Astrocyte (in vitro differentiated cells and primary cell): ENCODE measurements around the gene ITFG2. TPM values are rescaled to one million over a fixed set of nuclear protein-coding genes. Genes with fewer than 3 reads are reported as not detected.

Source experiments
- DNase-seq: peaks from one replicate; pipeline ENCODE4 v3.0.0-alpha.2; 2010; ENCODE audit warnings: low read depth
- FAIRE-seq: peaks from 2 replicates; lab custom pipeline; 2011; peaks lifted over from hg19 to GRCh38; lab: Jason Lieb, UNC
- H2AFZ ChIP-seq: 2 replicates; pipeline ENCODE4 v1.6.0; 2012; ENCODE audit warnings: low read depth, low read length, inconsistent platforms
- H3K27ac ChIP-seq: 2 replicates; pipeline ENCODE4 v1.5.1; 2011; ENCODE audit warnings: low read depth, low read length, inconsistent platforms
- H3K27me3 ChIP-seq: 2 replicates; pipeline ENCODE4 v1.6.0; 2011; ENCODE audit warnings: low read length, inconsistent platforms; ENCODE audit not compliant: insufficient read depth
- H3K36me3 ChIP-seq: 2 replicates; pipeline ENCODE4 v1.5.1; 2011; ENCODE audit warnings: low read length, inconsistent platforms; ENCODE audit not compliant: insufficient read depth
- H3K4me1 ChIP-seq: 2 replicates; pipeline ENCODE4 v1.5.1; 2011; ENCODE audit warnings: low read length, inconsistent platforms; ENCODE audit not compliant: insufficient read depth
- H3K4me2 ChIP-seq: 2 replicates; pipeline ENCODE4 v1.6.0; 2012; ENCODE audit warnings: low read length, inconsistent platforms
- H3K4me3 ChIP-seq: 2 replicates; pipeline ENCODE4 v1.5.1; 2011; ENCODE audit warnings: low read depth, mild to moderate bottlenecking, low read length, inconsistent platforms; ENCODE audit not compliant: insufficient read depth
- H3K79me2 ChIP-seq: 2 replicates; pipeline ENCODE4 v1.6.0; 2012; ENCODE audit warnings: mild to moderate bottlenecking, low read length, inconsistent platforms; ENCODE audit not compliant: insufficient read depth
- H3K9ac ChIP-seq: 2 replicates; pipeline ENCODE4 v1.6.0; 2012; ENCODE audit warnings: mild to moderate bottlenecking, low read length, inconsistent platforms
- H3K9me3 ChIP-seq: 2 replicates; pipeline ENCODE4 v1.5.1; 2012; ENCODE audit warnings: low read depth, mild to moderate bottlenecking, low read length, inconsistent platforms; ENCODE audit not compliant: insufficient read depth
- H4K20me1 ChIP-seq: 2 replicates; pipeline ENCODE4 v1.6.0; 2012; ENCODE audit warnings: low read length, inconsistent platforms; ENCODE audit not compliant: insufficient read depth
- H3K27ac Mint-ChIP-seq: one replicate; pipeline ENCODE4 v1.8.0; 2021; ENCODE audit warnings: mild to moderate bottlenecking, mixed read lengths; ENCODE audit not compliant: unreplicated experiment
- H3K27me3 Mint-ChIP-seq: one replicate; pipeline ENCODE4 v1.8.0; 2021; ENCODE audit warnings: low read depth, mixed read lengths; ENCODE audit not compliant: unreplicated experiment
- H3K36me3 Mint-ChIP-seq: one replicate; pipeline ENCODE4 v1.8.0; 2021; ENCODE audit warnings: low read depth, mixed read lengths; ENCODE audit not compliant: unreplicated experiment
- H3K4me1 Mint-ChIP-seq: one replicate; pipeline ENCODE4 v1.8.0; 2021; ENCODE audit warnings: low read depth, mixed read lengths; ENCODE audit not compliant: unreplicated experiment
- H3K4me3 Mint-ChIP-seq: one replicate; pipeline ENCODE4 v1.8.0; 2021; ENCODE audit warnings: mild to moderate bottlenecking, moderate library complexity, mixed read lengths; ENCODE audit not compliant: unreplicated experiment
- H3K9me3 Mint-ChIP-seq: one replicate; pipeline ENCODE4 v1.8.0; 2021; ENCODE audit warnings: mild to moderate bottlenecking, mixed read lengths; ENCODE audit not compliant: unreplicated experiment
- EZH2 ChIP-seq: IDR thresholded peaks from 2 replicates; pipeline ENCODE4 v1.6.1; 2012; ENCODE audit warnings: mild to moderate bottlenecking, low read length, inconsistent platforms; ENCODE audit not compliant: insufficient read depth
- total RNA-seq: library from RNA; stranded (reverse); gene quantifications from 2 replicates; pipeline ENCODE4 v1.2.1, GENCODE V29; 2021
- TF ChIP-seq, protein P1 (sequence below): IDR thresholded peaks from 2 replicates; pipeline ENCODE4 v1.5.1; 2011; ENCODE audit warnings: low read depth, mild to moderate bottlenecking, inconsistent platforms, low read length, moderate library complexity; ENCODE audit not compliant: insufficient read depth

The ITFG2 gene
- total RNA-seq, 1 donor from 2014 or later: 20.2 TPM

DNA sequence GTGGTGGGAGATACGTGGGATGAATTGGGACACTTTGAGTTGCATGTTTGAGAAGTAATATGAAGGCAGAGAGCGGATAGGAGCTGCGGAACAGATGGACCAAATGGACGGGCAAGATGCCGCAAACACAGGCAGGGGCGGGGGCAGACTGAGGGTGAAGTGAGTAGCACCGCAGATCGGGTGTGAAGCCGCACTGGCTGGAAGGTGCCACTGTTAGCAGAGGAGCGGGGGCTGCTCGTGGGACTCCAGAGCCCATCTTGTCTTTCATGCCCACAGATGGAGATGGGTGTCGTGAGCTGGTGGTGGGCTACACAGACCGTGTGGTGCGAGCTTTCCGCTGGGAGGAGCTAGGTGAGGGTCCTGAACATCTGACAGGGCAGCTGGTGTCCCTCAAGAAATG is 7.3 kb downstream of the ITFG2 start:
- H3K36me3 Mint-ChIP-seq: peaks cover 22% of the 10 kb centered on the region
- Histone ChIP-seq H3K4me3 (no peak overlapping the region), H4K20me1 (peaks cover 3% of the 10 kb centered on the region), H3K9me3 (no peaks in the 10 kb centered on the region), H3K36me3 (peaks cover 24% of the 10 kb centered on the region), H2AFZ (no peak overlapping the region), H3K27ac (no peak overlapping the region), H3K4me1 (no peaks in the 10 kb centered on the region), H3K27me3 (no peaks in the 10 kb centered on the region), H3K79me2 (peaks cover 10% of the 10 kb centered on the region), H3K9ac (no peak overlapping the region), H3K4me2 (no peak overlapping the region)
- no peaks in the 10 kb centered on the region for H3K9me3 Mint-ChIP-seq
- H3K27ac Mint-ChIP-seq: no peak overlapping the region
- no peak for TF ChIP-seq EZH2
- TF ChIP-seq, protein P1, sequence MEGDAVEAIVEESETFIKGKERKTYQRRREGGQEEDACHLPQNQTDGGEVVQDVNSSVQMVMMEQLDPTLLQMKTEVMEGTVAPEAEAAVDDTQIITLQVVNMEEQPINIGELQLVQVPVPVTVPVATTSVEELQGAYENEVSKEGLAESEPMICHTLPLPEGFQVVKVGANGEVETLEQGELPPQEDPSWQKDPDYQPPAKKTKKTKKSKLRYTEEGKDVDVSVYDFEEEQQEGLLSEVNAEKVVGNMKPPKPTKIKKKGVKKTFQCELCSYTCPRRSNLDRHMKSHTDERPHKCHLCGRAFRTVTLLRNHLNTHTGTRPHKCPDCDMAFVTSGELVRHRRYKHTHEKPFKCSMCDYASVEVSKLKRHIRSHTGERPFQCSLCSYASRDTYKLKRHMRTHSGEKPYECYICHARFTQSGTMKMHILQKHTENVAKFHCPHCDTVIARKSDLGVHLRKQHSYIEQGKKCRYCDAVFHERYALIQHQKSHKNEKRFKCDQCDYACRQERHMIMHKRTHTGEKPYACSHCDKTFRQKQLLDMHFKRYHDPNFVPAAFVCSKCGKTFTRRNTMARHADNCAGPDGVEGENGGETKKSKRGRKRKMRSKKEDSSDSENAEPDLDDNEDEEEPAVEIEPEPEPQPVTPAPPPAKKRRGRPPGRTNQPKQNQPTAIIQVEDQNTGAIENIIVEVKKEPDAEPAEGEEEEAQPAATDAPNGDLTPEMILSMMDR: no peak
- H3K4me3 Mint-ChIP-seq: peak overlapping the region; percentile 6
- H3K27me3 Mint-ChIP-seq: no peaks in the 10 kb centered on the region
- DNase-seq (no peak), FAIRE-seq (no peak)
- no peaks in the 10 kb centered on the region for H3K4me1 Mint-ChIP-seq

DNA sequence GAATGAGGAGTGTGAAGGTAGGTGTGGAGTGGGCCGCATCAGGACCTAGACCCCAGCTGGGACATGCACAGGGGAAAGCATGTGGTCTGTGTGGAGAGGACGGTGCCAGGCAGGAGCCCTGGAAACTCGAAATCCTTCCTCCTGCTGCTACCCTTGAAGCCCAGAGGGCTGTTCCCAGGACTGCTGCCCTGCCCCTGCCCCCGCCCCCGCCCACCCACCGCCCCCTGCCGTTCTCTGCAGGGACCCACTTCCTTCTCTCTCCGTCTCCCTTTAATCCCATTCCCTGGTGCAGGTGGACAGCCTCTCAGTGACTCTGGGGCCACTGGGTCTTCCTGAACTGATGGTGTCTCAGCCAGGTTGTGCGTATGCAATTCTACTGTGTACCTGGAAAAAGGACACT is 8.0 kb downstream of the ITFG2 start:
- H3K27me3 ChIP-seq: no peaks in the 10 kb centered on the region
- H3K27me3 Mint-ChIP-seq: no peaks in the 10 kb centered on the region
- H3K36me3 Mint-ChIP-seq: peaks cover 22% of the 10 kb centered on the region
- H4K20me1 ChIP-seq: peaks cover 3% of the 10 kb centered on the region
- peaks cover 5% of the 10 kb centered on the region for H3K79me2 ChIP-seq
- H3K4me1 ChIP-seq: no peaks in the 10 kb centered on the region
- H3K4me3 Mint-ChIP-seq: no peak overlapping the region
- H3K9me3 ChIP-seq: no peaks in the 10 kb centered on the region
- no peaks in the 10 kb centered on the region for H3K4me1 Mint-ChIP-seq
- H3K4me3 ChIP-seq: no peak overlapping the region
- H3K9ac ChIP-seq: no peak overlapping the region
- DNase-seq: no peak
- H3K4me2 ChIP-seq: no peak overlapping the region
- no peak overlapping the region for H2AFZ ChIP-seq
- FAIRE-seq: no peak
- TF ChIP-seq EZH2: no peak
- TF ChIP-seq, protein P1: no peak
- H3K27ac ChIP-seq: no peak overlapping the region
- no peak overlapping the region for H3K27ac Mint-ChIP-seq
- H3K9me3 Mint-ChIP-seq: no peaks in the 10 kb centered on the region
- H3K36me3 ChIP-seq: peaks cover 24% of the 10 kb centered on the region

DNA sequence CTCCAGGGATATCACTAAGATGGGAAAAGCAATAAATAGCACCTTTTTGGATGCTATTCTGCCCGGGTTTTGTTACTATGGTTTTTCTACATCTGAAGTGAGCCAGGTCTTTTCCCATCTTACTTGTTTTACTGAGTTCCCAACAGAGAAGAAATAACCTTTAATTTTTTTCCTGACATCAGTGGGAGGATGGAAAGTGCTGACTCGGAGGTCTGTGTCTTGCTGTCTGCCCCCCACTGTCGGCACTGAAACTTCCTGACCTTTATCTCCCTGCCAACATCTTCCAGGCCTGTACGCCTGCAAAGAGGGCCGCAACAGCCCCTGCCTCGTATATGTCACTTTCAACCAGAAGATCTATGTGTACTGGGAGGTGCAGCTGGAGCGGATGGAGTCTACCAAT is 11.0 kb downstream of the ITFG2 start:
- H3K27ac Mint-ChIP-seq: no peak overlapping the region
- Histone ChIP-seq H3K4me1 (peaks cover 9% of the 10 kb centered on the region), H3K9me3 (no peaks in the 10 kb centered on the region), H3K36me3 (peaks cover 20% of the 10 kb centered on the region), H3K9ac (no peak overlapping the region), H3K4me3 (no peak overlapping the region), H3K27me3 (no peaks in the 10 kb centered on the region), H2AFZ (no peak overlapping the region), H3K79me2 (no peaks in the 10 kb centered on the region), H4K20me1 (no peaks in the 10 kb centered on the region), H3K27ac (no peak overlapping the region), H3K4me2 (no peak overlapping the region)
- FAIRE-seq: no peak
- peaks cover 29% of the 10 kb centered on the region for H3K36me3 Mint-ChIP-seq
- H3K27me3 Mint-ChIP-seq: no peaks in the 10 kb centered on the region
- no peaks in the 10 kb centered on the region for H3K9me3 Mint-ChIP-seq
- TF ChIP-seq, protein P1: no peak
- TF ChIP-seq EZH2: no peak
- DNase-seq: no peak
- H3K4me3 Mint-ChIP-seq: no peak overlapping the region
- H3K4me1 Mint-ChIP-seq: peaks cover 5% of the 10 kb centered on the region
